ENCODE measurements around the gene IGSF22. TPM values are rescaled to one million over a fixed set of nuclear protein-coding genes. Genes with fewer than 3 reads are reported as not detected.

The IGSF22 gene
- total and polyA plus RNA-seq, 4 experiments from 2014 or later: 4.6 to 8.0 (median 5.6) TPM

DNA sequence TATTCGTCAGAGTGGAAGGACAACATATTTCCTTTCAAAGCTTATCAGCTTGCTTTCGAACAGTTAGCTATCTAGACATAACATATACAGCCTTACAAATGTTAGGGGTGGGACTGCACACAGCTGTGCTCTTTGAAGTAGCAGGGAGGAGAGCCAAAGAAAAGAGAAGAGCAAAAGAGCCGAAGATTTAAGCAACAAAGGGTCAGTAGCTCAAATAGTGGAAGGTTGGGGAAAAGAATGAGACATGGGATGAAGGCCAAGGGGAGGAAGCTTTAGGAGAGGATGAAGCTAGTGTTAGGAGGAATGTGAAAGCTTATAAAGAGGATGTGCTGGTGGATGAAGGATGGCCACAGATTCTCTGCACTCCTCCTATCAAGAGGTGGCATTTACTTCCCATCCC lies 31.8 kb upstream of the IGSF22 start:
- no peak overlapping the region for H3K4me3 Mint-ChIP-seq
- no peak overlapping the region for H3K27ac ChIP-seq (ENCODE audit: low read depth, low read length)
- DNase-seq: no peak
- peaks cover 0 to 2% (median 0%) of the 10 kb centered on the region in 8 donors for H3K9me3 Mint-ChIP-seq
- no peaks in the 10 kb centered on the region for H3K4me1 Mint-ChIP-seq
- no peaks in the 10 kb centered on the region for H3K36me3 ChIP-seq (ENCODE audit: insufficient read depth, low read length)
- H3K27me3 Mint-ChIP-seq: peaks cover 0 to 3% of the 10 kb centered on the region in 2 donors
- no peak overlapping the region for H3K4me3 ChIP-seq (ENCODE audit: low read length in 2 of 2)
- intact Hi-C loops (cut with micrococcal nuclease): no loop called here
- POLR2A ChIA-PET (ENCODE audit: partially characterized antibody): no interaction called here
- H3K9me3 ChIP-seq (ENCODE audit: control insufficient read depth in 1 of 2, low read length in 2 of 2): no peaks in the 10 kb centered on the region
- no peaks in the 10 kb centered on the region for H3K27me3 ChIP-seq (ENCODE audit: insufficient read depth, low read length)
- CTCF ChIA-PET (ENCODE audit: partially characterized antibody): interaction anchor here (0.8 to 2.0 kb wide), 8 partner anchors 9 to 219 kb away, joined by 3 to 9 read pairs (median 6); no protein-coding TSS in a partner anchor
- peak overlapping the region in 1 of 7 donors; percentile 20 for H3K27ac Mint-ChIP-seq
- no peaks in the 10 kb centered on the region for H3K36me3 Mint-ChIP-seq
- H3K4me1 ChIP-seq (ENCODE audit: insufficient read depth, low read length): no peaks in the 10 kb centered on the region

DNA sequence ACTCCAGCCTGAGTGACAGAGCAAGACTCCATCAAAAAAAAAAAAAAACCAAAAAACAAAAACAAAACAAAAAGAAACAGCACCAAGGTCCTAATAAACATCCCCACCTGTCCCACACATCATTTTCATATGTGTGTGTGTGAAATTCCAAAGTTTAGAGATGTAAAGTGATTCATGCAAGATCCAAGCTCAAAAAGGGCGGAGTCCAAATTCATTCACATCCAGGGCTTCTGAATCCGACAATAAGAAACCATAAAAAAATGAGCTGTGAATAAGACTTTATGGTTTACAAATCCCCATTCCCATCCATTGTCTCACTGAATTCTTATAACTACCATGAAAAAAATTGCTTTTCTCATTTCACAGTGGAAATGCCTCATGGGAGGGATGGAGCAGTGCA lies 30.9 kb upstream of the IGSF22 start:
- ChIA-PET CTCF (ENCODE audit: partially characterized antibody) (interaction anchor here (0.9 to 1.2 kb wide), 3 partner anchors 8 to 26 kb away, joined by 3 to 5 read pairs (median 3); no protein-coding TSS in a partner anchor), POLR2A (ENCODE audit: partially characterized antibody) (no interaction called here)
- intact Hi-C loops (cut with micrococcal nuclease): no loop called here
- Histone ChIP-seq H3K9me3 (ENCODE audit: control insufficient read depth in 1 of 2, low read length in 2 of 2) (no peaks in the 10 kb centered on the region), H3K27me3 (ENCODE audit: insufficient read depth, low read length) (no peaks in the 10 kb centered on the region), H3K4me1 (ENCODE audit: insufficient read depth, low read length) (no peaks in the 10 kb centered on the region), H3K4me3 (ENCODE audit: low read length in 2 of 2) (no peak overlapping the region), H3K27ac (ENCODE audit: low read depth, low read length) (no peak overlapping the region), H3K36me3 (ENCODE audit: insufficient read depth, low read length) (no peaks in the 10 kb centered on the region)
- Mint-ChIP-seq H3K4me3 (no peak overlapping the region), H3K27ac (no peak overlapping the region), H3K9me3 (peaks cover 0 to 2% (median 0%) of the 10 kb centered on the region in 8 donors), H3K27me3 (peaks cover 0 to 5% of the 10 kb centered on the region in 2 donors), H3K4me1 (no peaks in the 10 kb centered on the region), H3K36me3 (no peaks in the 10 kb centered on the region)
- no peak for DNase-seq

DNA sequence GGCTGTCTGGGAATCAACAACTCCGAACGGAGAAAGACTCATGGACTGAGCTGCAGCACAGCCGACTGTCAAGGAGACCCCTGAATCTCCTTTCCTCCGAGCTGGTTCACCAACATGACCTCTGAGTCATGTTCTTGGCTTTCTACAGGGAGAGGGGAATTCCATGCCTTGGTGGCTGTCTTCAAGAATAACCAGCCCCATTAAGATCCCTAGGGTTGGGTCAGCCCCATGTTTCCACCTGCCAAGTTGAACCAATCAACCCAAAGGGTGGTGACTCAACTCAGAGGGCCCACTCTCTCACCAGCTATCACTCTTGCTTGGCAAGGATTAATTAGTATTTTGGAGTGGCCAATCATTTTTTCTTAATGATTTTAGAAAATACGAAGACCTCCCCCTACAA lies 28.3 kb upstream of the IGSF22 start:
- no peak overlapping the region for H3K27ac ChIP-seq (ENCODE audit: low read depth, low read length)
- no peak for DNase-seq
- H3K9me3 ChIP-seq (ENCODE audit: control insufficient read depth in 1 of 2, low read length in 2 of 2): no peaks in the 10 kb centered on the region
- H3K9me3 Mint-ChIP-seq: no peaks in the 10 kb centered on the region
- no peaks in the 10 kb centered on the region for H3K4me1 ChIP-seq (ENCODE audit: insufficient read depth, low read length)
- no peaks in the 10 kb centered on the region for H3K27me3 ChIP-seq (ENCODE audit: insufficient read depth, low read length)
- H3K36me3 ChIP-seq (ENCODE audit: insufficient read depth, low read length): no peaks in the 10 kb centered on the region
- H3K27ac Mint-ChIP-seq: no peak overlapping the region
- no peak overlapping the region for H3K4me3 ChIP-seq (ENCODE audit: low read length in 2 of 2)
- H3K4me1 Mint-ChIP-seq: no peaks in the 10 kb centered on the region
- H3K4me3 Mint-ChIP-seq: no peak overlapping the region
- intact Hi-C loops (cut with micrococcal nuclease): no loop called here
- H3K27me3 Mint-ChIP-seq: peaks cover 0 to 8% of the 10 kb centered on the region in 2 donors
- POLR2A ChIA-PET (ENCODE audit: partially characterized antibody): no interaction called here
- CTCF ChIA-PET (ENCODE audit: partially characterized antibody): interaction anchor here (2.0 kb wide), 1 partner anchor 10 kb away, joined by 5 read pairs; no protein-coding TSS in a partner anchor
- no peaks in the 10 kb centered on the region for H3K36me3 Mint-ChIP-seq

DNA sequence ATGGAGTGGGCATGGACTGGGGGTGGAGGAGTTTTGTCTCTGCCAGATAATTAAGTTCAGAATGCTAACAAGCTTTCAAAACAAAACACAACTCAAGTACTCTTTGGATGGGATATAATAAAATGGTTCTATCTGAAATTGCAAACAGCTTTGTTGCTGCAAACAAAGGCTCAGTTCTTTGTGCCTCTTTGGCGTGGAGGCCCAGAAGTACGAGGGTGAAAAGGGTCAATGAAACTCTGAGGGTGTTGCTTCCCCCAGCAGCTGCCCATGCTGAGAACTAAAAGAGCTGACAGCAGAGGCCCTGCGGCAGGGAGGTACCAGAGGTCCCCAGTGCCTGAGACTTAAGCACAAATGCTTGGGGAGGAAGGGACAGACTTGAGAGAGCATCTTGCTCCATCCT lies 26.5 kb upstream of the IGSF22 start:
- no peaks in the 10 kb centered on the region for H3K36me3 ChIP-seq (ENCODE audit: insufficient read depth, low read length)
- no peaks in the 10 kb centered on the region for H3K9me3 ChIP-seq (ENCODE audit: control insufficient read depth in 1 of 2, low read length in 2 of 2)
- no peaks in the 10 kb centered on the region for H3K27me3 ChIP-seq (ENCODE audit: insufficient read depth, low read length)
- H3K4me1 Mint-ChIP-seq: no peaks in the 10 kb centered on the region
- ChIA-PET POLR2A (ENCODE audit: partially characterized antibody) (no interaction called here), CTCF (ENCODE audit: partially characterized antibody) (interaction anchor here (1.2 kb wide), 1 partner anchor 19 kb away, joined by 3 read pairs; no protein-coding TSS in a partner anchor)
- H3K4me3 ChIP-seq (ENCODE audit: low read length in 2 of 2): no peak overlapping the region
- no peak overlapping the region for H3K27ac ChIP-seq (ENCODE audit: low read depth, low read length)
- no peak overlapping the region for H3K4me3 Mint-ChIP-seq
- no peaks in the 10 kb centered on the region for H3K4me1 ChIP-seq (ENCODE audit: insufficient read depth, low read length)
- H3K9me3 Mint-ChIP-seq: no peaks in the 10 kb centered on the region
- H3K27me3 Mint-ChIP-seq: peaks cover 0 to 8% of the 10 kb centered on the region in 2 donors
- no peak overlapping the region for H3K27ac Mint-ChIP-seq
- H3K36me3 Mint-ChIP-seq: no peaks in the 10 kb centered on the region
- intact Hi-C loops (cut with micrococcal nuclease): no loop called here
- no peak for DNase-seq

DNA sequence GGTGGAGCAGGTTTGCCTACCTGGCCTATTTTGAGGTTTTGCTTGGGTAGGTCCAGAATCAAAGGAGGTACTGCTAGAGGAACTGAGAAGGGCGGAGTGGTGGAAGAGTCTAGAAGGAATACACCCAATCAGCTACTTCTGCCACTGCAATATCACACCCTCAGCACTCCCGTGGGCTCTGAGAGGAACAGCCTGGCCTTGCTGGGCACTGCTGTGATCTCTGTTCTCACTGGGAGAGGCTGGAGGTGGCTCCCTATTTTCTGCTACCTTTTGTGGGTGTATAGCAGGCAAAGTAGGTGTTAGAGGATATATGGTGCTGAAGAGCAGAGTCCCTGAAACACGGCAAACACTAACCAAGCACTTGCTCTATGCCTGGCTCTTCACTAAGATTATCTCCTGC lies 25.0 kb upstream of the IGSF22 start:
- Mint-ChIP-seq H3K9me3 (no peaks in the 10 kb centered on the region), H3K36me3 (no peaks in the 10 kb centered on the region), H3K27ac (no peak overlapping the region), H3K4me3 (no peak overlapping the region), H3K4me1 (no peaks in the 10 kb centered on the region), H3K27me3 (peaks cover 0 to 8% of the 10 kb centered on the region in 2 donors)
- Histone ChIP-seq H3K36me3 (ENCODE audit: insufficient read depth, low read length) (no peaks in the 10 kb centered on the region), H3K27ac (ENCODE audit: low read depth, low read length) (no peak overlapping the region), H3K27me3 (ENCODE audit: insufficient read depth, low read length) (no peaks in the 10 kb centered on the region), H3K4me3 (ENCODE audit: low read length in 2 of 2) (no peak overlapping the region), H3K4me1 (ENCODE audit: insufficient read depth, low read length) (no peaks in the 10 kb centered on the region), H3K9me3 (ENCODE audit: control insufficient read depth in 1 of 2, low read length in 2 of 2) (no peaks in the 10 kb centered on the region)
- DNase-seq: no peak
- CTCF ChIA-PET (ENCODE audit: partially characterized antibody): interaction anchor here (1.1 kb wide), 1 partner anchor 13 kb away, joined by 3 read pairs; no protein-coding TSS in a partner anchor
- intact Hi-C loops (cut with micrococcal nuclease): no loop called here
- POLR2A ChIA-PET (ENCODE audit: partially characterized antibody): no interaction called here

DNA sequence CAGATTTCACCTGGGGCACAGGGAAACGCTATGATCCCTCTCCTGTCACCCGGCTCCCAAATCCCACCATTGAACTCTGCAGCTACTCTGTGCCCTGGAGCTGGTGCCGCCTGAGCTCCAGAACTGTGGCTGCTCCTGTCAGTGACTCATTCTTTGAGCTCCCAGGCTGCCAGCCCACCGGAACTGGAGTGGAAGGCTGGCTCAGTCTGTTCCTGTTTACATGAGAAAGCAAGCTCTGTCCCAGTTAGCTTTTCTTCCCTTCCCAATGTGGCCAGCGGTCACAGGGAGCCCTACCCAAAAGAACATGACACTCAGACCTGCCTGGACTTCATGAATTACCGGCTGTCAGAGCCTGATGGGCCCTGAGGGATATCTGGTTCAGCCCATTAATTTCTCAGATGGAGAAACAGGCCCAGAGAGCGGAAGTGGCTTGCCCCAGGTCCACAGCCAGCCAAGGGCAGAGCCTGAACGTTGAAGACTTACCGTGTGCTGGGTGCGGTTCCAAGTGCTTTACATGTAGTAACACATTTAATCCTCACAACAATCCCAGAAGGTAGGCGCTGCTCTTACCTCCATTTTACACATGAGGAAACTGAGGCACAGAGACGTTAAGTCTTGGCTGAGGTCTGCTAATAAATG lies 23.8 kb upstream of the IGSF22 start:
- CTCF ChIA-PET (ENCODE audit: partially characterized antibody): interaction anchor here (1.4 to 1.8 kb wide), 3 partner anchors 12 to 19 kb away, joined by 5 to 7 read pairs (median 7); no protein-coding TSS in a partner anchor
- H3K4me3 Mint-ChIP-seq: no peak overlapping the region
- intact Hi-C loops (cut with micrococcal nuclease): no loop called here
- H3K9me3 Mint-ChIP-seq: no peaks in the 10 kb centered on the region
- Histone ChIP-seq H3K4me1 (ENCODE audit: insufficient read depth, low read length) (no peaks in the 10 kb centered on the region), H3K4me3 (ENCODE audit: low read length in 2 of 2) (no peak overlapping the region), H3K36me3 (ENCODE audit: insufficient read depth, low read length) (no peaks in the 10 kb centered on the region), H3K27ac (ENCODE audit: low read depth, low read length) (no peak overlapping the region), H3K9me3 (ENCODE audit: control insufficient read depth in 1 of 2, low read length in 2 of 2) (no peaks in the 10 kb centered on the region), H3K27me3 (ENCODE audit: insufficient read depth, low read length) (no peaks in the 10 kb centered on the region)
- POLR2A ChIA-PET (ENCODE audit: partially characterized antibody): no interaction called here
- H3K4me1 Mint-ChIP-seq: no peaks in the 10 kb centered on the region
- H3K36me3 Mint-ChIP-seq: no peaks in the 10 kb centered on the region
- H3K27ac Mint-ChIP-seq: no peak overlapping the region
- no peak for DNase-seq
- H3K27me3 Mint-ChIP-seq: peaks cover 0 to 8% of the 10 kb centered on the region in 2 donors

DNA sequence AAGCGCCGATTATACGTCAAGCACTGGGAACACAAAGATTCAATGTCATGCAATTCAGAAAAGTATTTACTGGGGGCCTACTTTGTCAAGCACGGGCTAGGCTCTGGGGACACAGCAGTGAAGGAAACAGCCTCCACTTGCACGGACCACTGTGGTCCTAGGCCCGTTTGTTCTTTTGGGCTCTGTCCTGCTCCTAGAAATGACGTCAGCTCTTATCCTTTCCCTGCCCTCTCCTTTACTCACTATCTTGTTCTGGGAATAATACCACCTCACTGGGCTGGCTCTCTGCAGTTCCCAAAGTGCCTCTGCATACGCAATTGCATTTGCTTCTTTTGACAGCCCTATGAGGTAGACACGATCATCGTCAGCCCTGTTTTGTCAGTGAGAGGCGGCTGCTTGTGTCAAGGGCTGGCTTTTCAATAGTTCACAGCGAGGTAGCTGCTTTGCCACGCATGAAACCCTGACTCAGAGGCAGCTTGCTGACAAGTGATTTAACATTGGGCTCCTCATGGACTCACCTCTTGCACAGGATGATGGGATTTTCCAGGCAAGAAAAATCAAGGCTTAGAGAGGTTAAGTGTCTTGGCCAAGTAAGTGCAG lies 22.9 kb upstream of the IGSF22 start:
- no peaks in the 10 kb centered on the region for H3K27me3 ChIP-seq (ENCODE audit: insufficient read depth, low read length)
- Mint-ChIP-seq H3K27me3 (peaks cover 0 to 8% of the 10 kb centered on the region in 2 donors), H3K4me3 (no peak overlapping the region)

More for the DNA sequence above, 22.9 kb upstream of the IGSF22 start:
- Histone ChIP-seq H3K4me3 (ENCODE audit: low read length in 2 of 2) (no peak overlapping the region), H3K9me3 (ENCODE audit: control insufficient read depth in 1 of 2, low read length in 2 of 2) (no peaks in the 10 kb centered on the region), H3K4me1 (ENCODE audit: insufficient read depth, low read length) (no peaks in the 10 kb centered on the region), H3K36me3 (ENCODE audit: insufficient read depth, low read length) (no peaks in the 10 kb centered on the region), H3K27ac (ENCODE audit: low read depth, low read length) (no peak overlapping the region)
- DNase-seq: no peak
- intact Hi-C loops (cut with micrococcal nuclease): no loop called here
- CTCF ChIA-PET (ENCODE audit: partially characterized antibody): interaction anchor here (1.4 to 1.8 kb wide), 3 partner anchors 13 to 18 kb away, joined by 5 to 7 read pairs (median 7); no protein-coding TSS in a partner anchor
- Mint-ChIP-seq H3K9me3 (no peaks in the 10 kb centered on the region), H3K36me3 (no peaks in the 10 kb centered on the region), H3K4me1 (no peaks in the 10 kb centered on the region), H3K27ac (no peak overlapping the region)
- POLR2A ChIA-PET (ENCODE audit: partially characterized antibody): no interaction called here

Data from CD4-positive, alpha-beta memory T cell (primary cell).